Left colon (tissue), 2 donors: ENCODE measurements around the gene TIMM10. TPM values are rescaled to one million over a fixed set of nuclear protein-coding genes. Genes with fewer than 3 reads are reported as not detected.

ENCODE experiments used
- ATAC-seq: fragments of 200-7000 bp; cut with Tn5 transposase; one replicate; pipeline ENCODE4 v1.9.1; 2020; ENCODE audit warnings: mild to moderate bottlenecking, moderate library complexity
- DNase-seq, 2 donors: peaks; one replicate each; pipeline ENCODE4 v3.0.0-alpha.2; 2020
- intact Hi-C, 2 donors: fragments of 100-400 bp; cut with DNase I in 1 of 2; cut with micrococcal nuclease in 1 of 2; formaldehyde crosslinking; loops; one replicate each; pipeline versions ENCODE4 v1.11.2 to v1.14.0; 2022; cut with DNase I, micrococcal nuclease
- total RNA-seq, 2 donors: library from RNA; stranded (reverse); fragmentation: NEBNext Ultra II Directional; extraction: Animal tissue kit (Norgen Biotek cat#: 25700); gene quantifications; one replicate each; pipeline ENCODE4 v1.2.1, GENCODE V29; 2021
- donor health status: DM: no; HTN: no; CAD: no.
- donor health status: DM: yes; HTN: yes; CAD: no.

TIMM10 gene
- total RNA-seq, 2 donors from 2014 or later, result 28.6 to 47.4 TPM

- DNase-seq (no peak), ATAC-seq (no peak)
- intact Hi-C loops, result no loop called here
Measured at GRCh38 chr11:57512646-57513451, 17.7 kb downstream of the TIMM10 start.

- ATAC-seq, result no peak
- no peak for DNase-seq
Measured at GRCh38 chr11:57511741-57512430, 18.7 kb downstream of the TIMM10 start.

GRCh38 chr11:57508341-57509170 is 22.0 kb downstream of the TIMM10 start:
- ATAC-seq, result no peak
- no peak for DNase-seq
- intact Hi-C loops, result no loop called here

More at GRCh38 chr11:57511741-57512430, 18.7 kb downstream of the TIMM10 start:
- intact Hi-C loops, result no loop called here

- no peak for ATAC-seq
- intact Hi-C loops, result no loop called here
- no peak for DNase-seq
Measured at GRCh38 chr11:57506522-57506921, 24.0 kb downstream of the TIMM10 start.

- intact Hi-C loops, result no loop called here
- ATAC-seq (no peak), DNase-seq (no peak)
Measured at GRCh38 chr11:57504511-57504910, 26.0 kb downstream of the TIMM10 start.

- ATAC-seq, result no peak
- intact Hi-C loops, result no loop called here
Measured at GRCh38 chr11:57502870-57503269, 27.7 kb downstream of the TIMM10 start.

GRCh38 chr11:57502376-57502775 is 28.2 kb downstream of the TIMM10 start:
- DNase-seq, result no peak
- no peak for ATAC-seq
- intact Hi-C loops, result no loop called here

More at GRCh38 chr11:57502870-57503269, 27.7 kb downstream of the TIMM10 start:
- no peak for DNase-seq

- intact Hi-C loops, result no loop called here
- ATAC-seq, result no peak
- no peak for DNase-seq
Measured at GRCh38 chr11:57501953-57502352, 28.6 kb downstream of the TIMM10 start.

GRCh38 chr11:57500926-57501325 is 29.6 kb downstream of the TIMM10 start:
- DNase-seq (no peak), ATAC-seq (no peak)
- intact Hi-C loops, result no loop called here

- ATAC-seq (no peak), DNase-seq (no peak)
- intact Hi-C loops, result no loop called here
Measured at GRCh38 chr11:57500515-57500914, 30.0 kb downstream of the TIMM10 start.

GRCh38 chr11:57499983-57500461 is 30.5 kb downstream of the TIMM10 start:
- DNase-seq (no peak), ATAC-seq (no peak)
- intact Hi-C loops, result no loop called here

GRCh38 chr11:57499413-57499982 is 31.1 kb downstream of the TIMM10 start:
- DNase-seq (peak; percentile 94 to 95), ATAC-seq (peak; percentile 100)
- intact Hi-C loops, result no loop called here

- intact Hi-C loops, result no loop called here
- no peak for DNase-seq
- ATAC-seq, result no peak
Measured at GRCh38 chr11:57498540-57498939, 32.0 kb downstream of the TIMM10 start.

- no peak for ATAC-seq
- intact Hi-C loops, result no loop called here
- no peak for DNase-seq
Measured at GRCh38 chr11:57497303-57498247, 33.0 kb downstream of the TIMM10 start.

- ATAC-seq (no peak), DNase-seq (no peak)
- intact Hi-C loops, result no loop called here
Measured at GRCh38 chr11:57496109-57496820, 34.3 kb downstream of the TIMM10 start.

- intact Hi-C loops, result loop anchor here in 1 of 2 donors (5.0 kb wide), 1 partner anchor 33 kb away; no protein-coding TSS in a partner anchor
- ATAC-seq (peak; percentile 78), DNase-seq (peak; percentile 43 to 68)
Measured at GRCh38 chr11:57493507-57494503, 36.7 kb downstream of the TIMM10 start.
